Measurements from ENCODE around the gene LOXHD1.

DNA sequence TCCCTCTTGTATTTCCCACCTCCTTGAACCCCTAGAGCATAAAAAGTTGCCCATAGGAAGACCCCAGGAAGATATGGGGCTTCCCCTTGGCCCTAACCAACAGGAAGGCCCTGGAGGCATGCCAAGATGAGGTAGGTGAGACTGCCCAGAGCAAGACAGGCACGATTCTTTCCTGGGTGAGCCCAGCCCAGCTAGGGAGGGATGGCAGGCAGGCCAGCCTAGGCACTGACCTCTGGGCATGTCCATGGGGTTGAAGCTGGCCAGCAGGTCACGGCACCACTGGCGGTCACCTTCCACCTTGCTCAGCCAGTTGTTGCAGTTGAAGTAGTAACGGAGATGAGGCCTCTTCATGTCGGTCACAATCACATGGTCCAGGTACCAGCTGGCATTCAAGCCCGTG is 17.6 kb downstream of the LOXHD1 start:
- TF ChIP-seq, protein P1, sequence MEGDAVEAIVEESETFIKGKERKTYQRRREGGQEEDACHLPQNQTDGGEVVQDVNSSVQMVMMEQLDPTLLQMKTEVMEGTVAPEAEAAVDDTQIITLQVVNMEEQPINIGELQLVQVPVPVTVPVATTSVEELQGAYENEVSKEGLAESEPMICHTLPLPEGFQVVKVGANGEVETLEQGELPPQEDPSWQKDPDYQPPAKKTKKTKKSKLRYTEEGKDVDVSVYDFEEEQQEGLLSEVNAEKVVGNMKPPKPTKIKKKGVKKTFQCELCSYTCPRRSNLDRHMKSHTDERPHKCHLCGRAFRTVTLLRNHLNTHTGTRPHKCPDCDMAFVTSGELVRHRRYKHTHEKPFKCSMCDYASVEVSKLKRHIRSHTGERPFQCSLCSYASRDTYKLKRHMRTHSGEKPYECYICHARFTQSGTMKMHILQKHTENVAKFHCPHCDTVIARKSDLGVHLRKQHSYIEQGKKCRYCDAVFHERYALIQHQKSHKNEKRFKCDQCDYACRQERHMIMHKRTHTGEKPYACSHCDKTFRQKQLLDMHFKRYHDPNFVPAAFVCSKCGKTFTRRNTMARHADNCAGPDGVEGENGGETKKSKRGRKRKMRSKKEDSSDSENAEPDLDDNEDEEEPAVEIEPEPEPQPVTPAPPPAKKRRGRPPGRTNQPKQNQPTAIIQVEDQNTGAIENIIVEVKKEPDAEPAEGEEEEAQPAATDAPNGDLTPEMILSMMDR (IDR thresholded peaks at IDR 0.05): no peak
- no peak for TF ChIP-seq ZFX (IDR thresholded peaks at IDR 0.05; ENCODE audit: borderline replicate concordance)
